SK-N-SH treated with all-trans-retinoic acid at 6 μM for 48 hours (cell line): ENCODE results near the gene NIT2.
"Not testable (repeated sequence)": the region's sequence is repeated elsewhere in the genome, so short reads cannot be mapped to it uniquely, and the experiment has no call there.

Experiments used
- ATAC-seq: fragments of 200-7000 bp; cut with Tn5 transposase; 3 replicates; pipeline ENCODE4 v1.9.1; 2020; ENCODE audit warnings: mild to moderate bottlenecking, moderate library complexity
- ARNTL ChIP-seq: fragments of 450-650 bp; formaldehyde crosslinking; IDR thresholded peaks from 2 replicates; pipeline ENCODE4 v1.5.0; 2020; ENCODE audit warnings: low read depth, mild to moderate bottlenecking, moderate library complexity, borderline replicate concordance
- BACH2 ChIP-seq: fragments of 250-450 bp; sonication (Bioruptor Pico); IDR thresholded peaks from 2 replicates; pipeline ENCODE4 v1.9.0; 2021; ENCODE audit warnings: mild to moderate bottlenecking, borderline replicate concordance
- CSDC2 ChIP-seq: fragments of 250-450 bp; sonication (Bioruptor Pico); IDR thresholded peaks from 2 replicates; pipeline ENCODE4 v1.5.0; 2020; ENCODE audit warnings: mild to moderate bottlenecking, moderate library complexity
- ESRRG ChIP-seq: fragments of 250-450 bp; sonication (Bioruptor Pico); IDR thresholded peaks from 2 replicates; pipeline ENCODE4 v1.6.1; 2021; ENCODE audit warnings: mild to moderate bottlenecking
- GLIS3 ChIP-seq: fragments of 250-450 bp; sonication (Bioruptor Pico); IDR thresholded peaks from 2 replicates; pipeline ENCODE4 v1.5.0; 2020; ENCODE audit warnings: mild to moderate bottlenecking, moderate library complexity
- OSR1 ChIP-seq: fragments of 250-450 bp; sonication (Bioruptor Pico); IDR thresholded peaks from 2 replicates; pipeline ENCODE4 v1.8.0; 2022; ENCODE audit warnings: moderate library complexity, mild to moderate bottlenecking, inconsistent platforms
- PPARA ChIP-seq: fragments of 250-450 bp; sonication (Bioruptor Pico); IDR thresholded peaks from 2 replicates; pipeline ENCODE4 v1.5.0; 2020; ENCODE audit warnings: mild to moderate bottlenecking, borderline replicate concordance
- RARB ChIP-seq: fragments of 250-450 bp; sonication (Bioruptor Pico); IDR thresholded peaks from 2 replicates; pipeline ENCODE4 v1.8.0; 2021; ENCODE audit warnings: mild to moderate bottlenecking, moderate library complexity
- SNAI2 ChIP-seq: fragments of 250-450 bp; sonication (Bioruptor Pico); IDR thresholded peaks from 2 replicates; pipeline ENCODE4 v1.5.0; 2020; ENCODE audit warnings: mild to moderate bottlenecking, moderate library complexity
- TCF4 ChIP-seq: fragments of 250-450 bp; sonication (Bioruptor Pico); IDR thresholded peaks from 2 replicates; pipeline ENCODE4 v1.8.0; 2021; ENCODE audit warnings: mild to moderate bottlenecking, moderate library complexity, borderline replicate concordance
- TOX ChIP-seq: fragments of 250-450 bp; sonication (Bioruptor Pico); IDR thresholded peaks from 2 replicates; pipeline ENCODE4 v1.8.0; 2021; ENCODE audit warnings: mild to moderate bottlenecking, moderate library complexity, borderline replicate concordance
- ZC3H10 ChIP-seq: fragments of 250-450 bp; sonication (Bioruptor Pico); IDR thresholded peaks from 2 replicates; pipeline ENCODE4 v1.5.1; 2021; ENCODE audit warnings: mild to moderate bottlenecking, moderate library complexity
- ZFP3 ChIP-seq: fragments of 250-450 bp; sonication (Bioruptor Pico); IDR thresholded peaks from 2 replicates; pipeline ENCODE4 v1.5.0; 2020; ENCODE audit warnings: mild to moderate bottlenecking, moderate library complexity
- ZFP30 ChIP-seq: fragments of 450-650 bp; formaldehyde crosslinking; IDR thresholded peaks from 2 replicates; pipeline ENCODE4 v1.5.0; 2022; ENCODE audit warnings: mild to moderate bottlenecking, moderate library complexity
- ZNF70 ChIP-seq: fragments of 450-650 bp; formaldehyde crosslinking; IDR thresholded peaks from 2 replicates; pipeline ENCODE4 v1.5.0; 2020; ENCODE audit warnings: mild to moderate bottlenecking, moderate library complexity
- ZNF8 ChIP-seq: fragments of 450-650 bp; formaldehyde crosslinking; IDR thresholded peaks from 2 replicates; pipeline ENCODE4 v1.5.0; 2020; ENCODE audit warnings: mild to moderate bottlenecking, moderate library complexity
- TF ChIP-seq, protein P1 (sequence below): fragments of 250-450 bp; sonication (Bioruptor Pico); IDR thresholded peaks from 2 replicates; pipeline ENCODE4 v1.5.1; 2021; ENCODE audit warnings: mild to moderate bottlenecking, moderate library complexity
- TF ChIP-seq, protein P2 (sequence below): fragments of 250-450 bp; sonication (Bioruptor Pico); IDR thresholded peaks from 2 replicates; pipeline ENCODE4 v1.8.0; 2020; ENCODE audit warnings: mild to moderate bottlenecking, moderate library complexity, borderline replicate concordance
- TF ChIP-seq, protein P3 (sequence below): fragments of 250-450 bp; sonication (Bioruptor Pico); IDR thresholded peaks from 2 replicates; pipeline ENCODE4 v1.5.0; 2020; ENCODE audit warnings: mild to moderate bottlenecking, moderate library complexity
- TF ChIP-seq, protein P4 (sequence below): fragments of 250-450 bp; sonication (Bioruptor Pico); IDR thresholded peaks from 2 replicates; pipeline ENCODE4 v1.5.1; 2020; ENCODE audit warnings: low read depth, mild to moderate bottlenecking, moderate library complexity

The NIT2 gene

DNA sequence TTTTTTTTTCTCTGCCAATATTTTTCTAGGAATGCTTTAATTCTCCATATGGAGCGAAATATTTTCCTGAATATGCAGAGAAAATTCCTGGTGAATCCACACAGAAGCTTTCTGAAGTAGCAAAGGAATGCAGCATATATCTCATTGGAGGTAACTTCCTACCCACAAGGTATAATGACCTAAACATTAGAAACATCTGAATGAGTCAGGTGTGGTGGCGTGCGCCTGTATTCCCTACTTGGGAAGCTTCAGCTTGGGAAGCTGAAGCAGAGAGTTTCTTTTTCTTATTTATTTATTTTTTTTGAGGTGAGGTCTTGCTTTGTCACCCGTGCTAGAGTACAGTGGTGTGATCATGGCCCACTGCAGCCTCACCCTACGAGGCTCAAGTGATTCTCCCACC is 5.2 kb downstream of the NIT2 start (continued):
- TF ChIP-seq ESRRG (no peak), BACH2 (no peak), TCF4 (CRISPR knock-in tag) (no peak), SNAI2 (CRISPR knock-in tag) (no peak), ZFP30 (CRISPR knock-in tag) (no peak), RARB (CRISPR knock-in tag) (no peak)
- TF ChIP-seq, protein P1, sequence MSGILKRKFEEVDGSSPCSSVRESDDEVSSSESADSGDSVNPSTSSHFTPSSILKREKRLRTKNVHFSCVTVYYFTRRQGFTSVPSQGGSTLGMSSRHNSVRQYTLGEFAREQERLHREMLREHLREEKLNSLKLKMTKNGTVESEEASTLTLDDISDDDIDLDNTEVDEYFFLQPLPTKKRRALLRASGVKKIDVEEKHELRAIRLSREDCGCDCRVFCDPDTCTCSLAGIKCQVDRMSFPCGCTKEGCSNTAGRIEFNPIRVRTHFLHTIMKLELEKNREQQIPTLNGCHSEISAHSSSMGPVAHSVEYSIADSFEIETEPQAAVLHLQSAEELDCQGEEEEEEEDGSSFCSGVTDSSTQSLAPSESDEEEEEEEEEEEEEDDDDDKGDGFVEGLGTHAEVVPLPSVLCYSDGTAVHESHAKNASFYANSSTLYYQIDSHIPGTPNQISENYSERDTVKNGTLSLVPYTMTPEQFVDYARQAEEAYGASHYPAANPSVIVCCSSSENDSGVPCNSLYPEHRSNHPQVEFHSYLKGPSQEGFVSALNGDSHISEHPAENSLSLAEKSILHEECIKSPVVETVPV (CRISPR knock-in tag) = no peak
- TF ChIP-seq, protein P2, sequence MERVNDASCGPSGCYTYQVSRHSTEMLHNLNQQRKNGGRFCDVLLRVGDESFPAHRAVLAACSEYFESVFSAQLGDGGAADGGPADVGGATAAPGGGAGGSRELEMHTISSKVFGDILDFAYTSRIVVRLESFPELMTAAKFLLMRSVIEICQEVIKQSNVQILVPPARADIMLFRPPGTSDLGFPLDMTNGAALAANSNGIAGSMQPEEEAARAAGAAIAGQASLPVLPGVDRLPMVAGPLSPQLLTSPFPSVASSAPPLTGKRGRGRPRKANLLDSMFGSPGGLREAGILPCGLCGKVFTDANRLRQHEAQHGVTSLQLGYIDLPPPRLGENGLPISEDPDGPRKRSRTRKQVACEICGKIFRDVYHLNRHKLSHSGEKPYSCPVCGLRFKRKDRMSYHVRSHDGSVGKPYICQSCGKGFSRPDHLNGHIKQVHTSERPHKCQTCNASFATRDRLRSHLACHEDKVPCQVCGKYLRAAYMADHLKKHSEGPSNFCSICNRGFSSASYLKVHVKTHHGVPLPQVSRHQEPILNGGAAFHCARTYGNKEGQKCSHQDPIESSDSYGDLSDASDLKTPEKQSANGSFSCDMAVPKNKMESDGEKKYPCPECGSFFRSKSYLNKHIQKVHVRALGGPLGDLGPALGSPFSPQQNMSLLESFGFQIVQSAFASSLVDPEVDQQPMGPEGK (CRISPR knock-in tag) = no peak
- TF ChIP-seq, all 23 proteins: peak for 0

DNA sequence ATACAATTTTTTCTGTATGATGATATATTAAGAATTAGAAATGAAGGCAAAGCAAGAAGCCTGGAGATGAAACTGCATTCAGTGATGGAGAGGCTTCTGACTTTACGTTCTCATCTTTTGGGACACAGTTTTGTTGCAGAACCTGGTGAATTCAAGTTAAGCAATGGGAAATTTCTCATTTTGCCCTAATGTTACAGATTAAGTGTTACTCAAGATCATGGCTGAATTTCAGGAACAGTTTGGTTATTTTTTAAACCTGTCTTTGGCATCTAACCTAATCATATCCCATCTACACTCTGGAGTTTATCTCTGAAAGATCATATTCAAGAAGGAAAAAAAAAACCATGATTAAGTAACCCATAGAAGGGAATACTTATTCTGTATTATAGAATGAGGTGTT is 6.0 kb downstream of the NIT2 start:
- TF ChIP-seq BACH2 = no peak
- TF ChIP-seq ZNF8 (CRISPR knock-in tag) = no peak
- TF ChIP-seq ZFP30 (CRISPR knock-in tag) = no peak
- TF ChIP-seq, protein P2 (CRISPR knock-in tag) = no peak
- TF ChIP-seq, protein P3, sequence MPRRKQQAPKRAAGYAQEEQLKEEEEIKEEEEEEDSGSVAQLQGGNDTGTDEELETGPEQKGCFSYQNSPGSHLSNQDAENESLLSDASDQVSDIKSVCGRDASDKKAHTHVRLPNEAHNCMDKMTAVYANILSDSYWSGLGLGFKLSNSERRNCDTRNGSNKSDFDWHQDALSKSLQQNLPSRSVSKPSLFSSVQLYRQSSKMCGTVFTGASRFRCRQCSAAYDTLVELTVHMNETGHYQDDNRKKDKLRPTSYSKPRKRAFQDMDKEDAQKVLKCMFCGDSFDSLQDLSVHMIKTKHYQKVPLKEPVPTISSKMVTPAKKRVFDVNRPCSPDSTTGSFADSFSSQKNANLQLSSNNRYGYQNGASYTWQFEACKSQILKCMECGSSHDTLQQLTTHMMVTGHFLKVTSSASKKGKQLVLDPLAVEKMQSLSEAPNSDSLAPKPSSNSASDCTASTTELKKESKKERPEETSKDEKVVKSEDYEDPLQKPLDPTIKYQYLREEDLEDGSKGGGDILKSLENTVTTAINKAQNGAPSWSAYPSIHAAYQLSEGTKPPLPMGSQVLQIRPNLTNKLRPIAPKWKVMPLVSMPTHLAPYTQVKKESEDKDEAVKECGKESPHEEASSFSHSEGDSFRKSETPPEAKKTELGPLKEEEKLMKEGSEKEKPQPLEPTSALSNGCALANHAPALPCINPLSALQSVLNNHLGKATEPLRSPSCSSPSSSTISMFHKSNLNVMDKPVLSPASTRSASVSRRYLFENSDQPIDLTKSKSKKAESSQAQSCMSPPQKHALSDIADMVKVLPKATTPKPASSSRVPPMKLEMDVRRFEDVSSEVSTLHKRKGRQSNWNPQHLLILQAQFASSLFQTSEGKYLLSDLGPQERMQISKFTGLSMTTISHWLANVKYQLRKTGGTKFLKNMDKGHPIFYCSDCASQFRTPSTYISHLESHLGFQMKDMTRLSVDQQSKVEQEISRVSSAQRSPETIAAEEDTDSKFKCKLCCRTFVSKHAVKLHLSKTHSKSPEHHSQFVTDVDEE (CRISPR knock-in tag) = no peak
- TF ChIP-seq RARB (CRISPR knock-in tag) = no peak
- no peak for TF ChIP-seq CSDC2 (CRISPR knock-in tag)
- no peak for TF ChIP-seq ZFP3 (CRISPR knock-in tag)
- TF ChIP-seq ESRRG = no peak
- TF ChIP-seq TCF4 (CRISPR knock-in tag) = no peak
- TF ChIP-seq TOX (CRISPR knock-in tag) = no peak
- TF ChIP-seq, protein P4, sequence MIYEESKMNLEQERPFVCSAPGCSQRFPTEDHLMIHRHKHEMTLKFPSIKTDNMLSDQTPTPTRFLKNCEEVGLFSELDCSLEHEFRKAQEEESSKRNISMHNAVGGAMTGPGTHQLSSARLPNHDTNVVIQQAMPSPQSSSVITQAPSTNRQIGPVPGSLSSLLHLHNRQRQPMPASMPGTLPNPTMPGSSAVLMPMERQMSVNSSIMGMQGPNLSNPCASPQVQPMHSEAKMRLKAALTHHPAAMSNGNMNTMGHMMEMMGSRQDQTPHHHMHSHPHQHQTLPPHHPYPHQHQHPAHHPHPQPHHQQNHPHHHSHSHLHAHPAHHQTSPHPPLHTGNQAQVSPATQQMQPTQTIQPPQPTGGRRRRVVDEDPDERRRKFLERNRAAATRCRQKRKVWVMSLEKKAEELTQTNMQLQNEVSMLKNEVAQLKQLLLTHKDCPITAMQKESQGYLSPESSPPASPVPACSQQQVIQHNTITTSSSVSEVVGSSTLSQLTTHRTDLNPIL (CRISPR knock-in tag) = no peak
- TF ChIP-seq GLIS3 = no peak
- TF ChIP-seq, protein P1 (CRISPR knock-in tag) = no peak
- TF ChIP-seq ZNF70 (CRISPR knock-in tag) = no peak
- TF ChIP-seq PPARA (CRISPR knock-in tag) = no peak
- TF ChIP-seq ZC3H10 (CRISPR knock-in tag) = no peak
- ATAC-seq = no peak

DNA sequence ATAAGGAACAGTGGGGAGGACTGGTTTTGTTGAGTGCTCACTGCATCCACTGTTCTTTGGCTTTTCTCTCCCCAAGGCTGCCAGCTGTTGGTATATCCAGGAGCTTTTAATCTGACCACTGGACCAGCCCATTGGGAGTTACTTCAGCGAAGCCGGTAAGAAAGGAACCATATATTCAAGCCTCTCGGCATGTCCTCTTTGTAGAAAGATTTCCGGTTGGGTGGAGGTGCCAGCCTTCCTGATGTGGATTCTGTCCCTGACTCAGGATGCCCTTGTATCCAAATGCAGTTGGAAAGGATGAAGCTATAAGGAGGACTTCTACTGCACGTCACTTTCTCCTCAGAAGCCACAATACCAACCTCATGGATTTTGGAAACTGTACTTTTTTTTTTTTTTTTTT is 14.2 kb downstream of the NIT2 start:
- no peak for ATAC-seq
- TF ChIP-seq ZNF70 (CRISPR knock-in tag) (no peak), ARNTL (CRISPR knock-in tag) (no peak), OSR1 (no peak), CSDC2 (CRISPR knock-in tag) (no peak), BACH2 (no peak), ZNF8 (CRISPR knock-in tag) (no peak)

DNA sequence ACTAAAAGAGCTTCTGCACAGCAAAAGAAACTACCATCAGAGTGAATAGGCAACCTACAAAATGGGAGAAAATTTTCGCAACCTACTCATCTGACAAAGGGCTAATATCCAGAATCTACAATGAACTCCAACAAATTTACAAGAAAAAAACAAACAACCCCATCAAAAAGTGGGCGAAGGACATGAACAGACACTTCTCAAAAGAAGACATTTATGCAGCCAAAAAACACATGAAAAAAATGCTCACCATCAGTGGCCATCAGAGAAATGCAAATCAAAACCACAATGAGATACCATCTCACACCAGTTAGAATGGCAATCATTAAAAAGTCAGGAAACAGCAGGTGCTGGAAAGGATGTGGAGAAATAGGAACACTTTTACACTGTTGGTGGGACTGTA is 17.2 kb downstream of the NIT2 start:
- ATAC-seq = not testable (repeated sequence)
